ENCODE measurements around the gene PCGF3.

Gene PCGF3

DNA sequence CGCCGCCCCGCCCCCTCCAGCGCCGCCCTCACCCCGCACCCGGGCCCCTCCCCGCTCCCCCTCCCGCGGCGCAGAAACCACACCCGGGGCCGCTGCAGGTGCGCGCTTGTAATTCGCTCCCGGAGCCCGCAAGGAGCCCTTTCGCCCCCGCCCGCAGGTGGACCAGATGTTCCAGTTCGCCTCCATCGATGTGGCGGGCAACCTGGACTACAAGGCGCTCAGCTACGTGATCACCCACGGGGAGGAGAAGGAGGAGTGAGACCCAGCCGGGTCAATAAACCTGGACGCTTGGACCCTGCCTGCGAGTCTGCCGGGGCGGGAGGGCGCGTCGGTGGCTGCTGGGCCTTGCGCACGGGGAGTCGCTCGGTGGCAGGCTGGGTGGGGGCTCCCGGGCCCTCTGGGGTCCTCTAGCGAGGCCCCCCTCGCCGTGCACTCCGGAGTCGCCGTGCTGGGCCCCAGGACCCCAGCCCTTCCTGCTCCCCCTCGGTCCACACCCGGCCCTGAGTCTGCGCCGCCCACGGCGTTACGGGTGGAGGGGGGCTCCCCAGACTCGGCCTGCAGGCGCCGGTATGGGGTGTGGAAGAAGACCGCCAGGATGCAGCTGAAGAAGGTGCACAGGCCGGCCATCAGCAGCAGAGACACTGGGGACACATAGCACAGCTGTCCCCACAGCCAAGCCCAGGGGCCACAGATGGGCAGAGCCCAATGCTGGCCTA is 23.7 kb upstream of the PCGF3 start:
- H3K4me1 ChIP-seq = peaks cover 13% of the 10 kb centered on the region
- TF ChIP-seq, protein P1, sequence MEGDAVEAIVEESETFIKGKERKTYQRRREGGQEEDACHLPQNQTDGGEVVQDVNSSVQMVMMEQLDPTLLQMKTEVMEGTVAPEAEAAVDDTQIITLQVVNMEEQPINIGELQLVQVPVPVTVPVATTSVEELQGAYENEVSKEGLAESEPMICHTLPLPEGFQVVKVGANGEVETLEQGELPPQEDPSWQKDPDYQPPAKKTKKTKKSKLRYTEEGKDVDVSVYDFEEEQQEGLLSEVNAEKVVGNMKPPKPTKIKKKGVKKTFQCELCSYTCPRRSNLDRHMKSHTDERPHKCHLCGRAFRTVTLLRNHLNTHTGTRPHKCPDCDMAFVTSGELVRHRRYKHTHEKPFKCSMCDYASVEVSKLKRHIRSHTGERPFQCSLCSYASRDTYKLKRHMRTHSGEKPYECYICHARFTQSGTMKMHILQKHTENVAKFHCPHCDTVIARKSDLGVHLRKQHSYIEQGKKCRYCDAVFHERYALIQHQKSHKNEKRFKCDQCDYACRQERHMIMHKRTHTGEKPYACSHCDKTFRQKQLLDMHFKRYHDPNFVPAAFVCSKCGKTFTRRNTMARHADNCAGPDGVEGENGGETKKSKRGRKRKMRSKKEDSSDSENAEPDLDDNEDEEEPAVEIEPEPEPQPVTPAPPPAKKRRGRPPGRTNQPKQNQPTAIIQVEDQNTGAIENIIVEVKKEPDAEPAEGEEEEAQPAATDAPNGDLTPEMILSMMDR (IDR thresholded peaks at IDR 0.05; ENCODE audit: low read depth, low read length) = no peak
- DNase-seq = peak; percentile 61

DNA sequence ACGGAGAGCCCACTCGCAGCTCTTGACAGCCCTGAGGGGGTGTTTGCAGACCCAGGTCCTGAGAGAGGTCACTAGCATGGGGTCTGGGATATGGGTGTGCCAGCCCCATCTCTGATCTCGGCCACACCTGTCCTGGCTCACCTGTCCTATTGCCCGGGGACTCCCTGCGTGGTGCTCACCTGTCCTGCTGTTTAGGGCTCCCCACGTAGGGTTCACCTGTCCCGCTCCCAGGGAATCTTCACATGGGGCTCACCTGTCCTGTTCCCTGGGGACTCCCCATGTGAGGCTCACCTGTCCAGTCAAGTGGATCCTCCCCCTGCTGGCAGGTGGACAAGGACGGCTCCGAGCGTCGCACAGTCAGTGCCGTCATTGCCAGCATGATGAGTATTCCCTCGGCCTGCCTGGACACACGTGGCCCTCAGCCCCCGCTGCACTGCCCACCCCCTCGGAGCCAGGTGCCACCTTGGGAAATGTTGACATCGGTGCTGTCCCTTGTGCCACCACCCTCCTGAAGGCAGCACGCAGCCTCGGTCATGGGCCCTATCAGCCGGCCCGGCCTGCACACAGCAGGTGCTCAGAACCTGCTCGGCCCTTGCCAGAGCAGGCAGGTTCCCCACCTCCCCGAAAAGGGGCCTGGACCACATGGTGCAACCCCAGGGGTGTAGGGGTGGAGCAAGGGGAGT is 23.0 kb upstream of the PCGF3 start:
- DNase-seq = no peak
- Histone ChIP-seq H3K4me1 (peaks cover 13% of the 10 kb centered on the region), H3K27me3 (no peaks in the 10 kb centered on the region), H3K4me3 (ENCODE audit: low read depth, low read length) (no peak overlapping the region), H3K36me3 (no peaks in the 10 kb centered on the region), H3K9me3 (no peaks in the 10 kb centered on the region)
- TF ChIP-seq, protein P1 (IDR thresholded peaks at IDR 0.05; ENCODE audit: low read depth, low read length) = no peak

More for the DNA sequence above, 23.7 kb upstream of the PCGF3 start:
- Histone ChIP-seq H3K27me3 (no peaks in the 10 kb centered on the region), H3K4me3 (ENCODE audit: low read depth, low read length) (peak overlapping the region; percentile 34), H3K36me3 (no peaks in the 10 kb centered on the region), H3K9me3 (no peaks in the 10 kb centered on the region)

DNA sequence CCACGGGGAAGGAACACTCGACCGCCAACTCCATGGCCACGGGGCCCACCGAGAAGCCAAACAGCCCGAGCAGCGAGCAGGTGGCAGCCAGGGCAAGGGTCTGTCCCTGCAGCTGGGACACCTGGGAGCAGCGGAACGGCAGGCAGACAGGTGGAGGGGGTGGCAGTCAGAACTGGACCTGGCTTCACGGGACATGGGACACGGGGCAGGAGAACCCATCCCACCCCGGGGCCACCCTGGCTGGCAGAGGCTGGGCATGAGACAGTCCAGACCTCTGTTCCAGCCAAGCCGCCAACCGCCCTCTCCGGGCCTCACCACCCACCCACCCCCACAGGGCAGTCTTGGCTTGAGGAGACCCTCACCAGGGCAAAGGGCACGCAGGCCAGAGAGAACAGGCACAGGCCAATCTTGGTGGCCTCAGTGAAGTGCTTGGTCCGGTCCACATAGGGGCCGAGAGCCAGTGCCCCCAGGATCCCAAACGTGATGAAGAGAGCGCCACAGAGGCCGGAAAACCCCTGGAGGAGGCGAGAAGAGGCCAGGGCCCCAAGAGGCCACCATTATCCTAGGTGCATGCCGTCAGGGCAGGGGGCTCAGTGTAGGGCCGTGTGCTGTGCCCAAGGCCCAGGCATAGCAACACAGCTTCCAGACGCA is 22.3 kb upstream of the PCGF3 start:
- no peak overlapping the region for H3K4me3 ChIP-seq (ENCODE audit: low read depth, low read length)
- H3K27me3 ChIP-seq = no peaks in the 10 kb centered on the region
- no peaks in the 10 kb centered on the region for H3K9me3 ChIP-seq
- TF ChIP-seq, protein P1 (IDR thresholded peaks at IDR 0.05; ENCODE audit: low read depth, low read length) = no peak
- no peak for DNase-seq
- H3K36me3 ChIP-seq = no peaks in the 10 kb centered on the region
- H3K4me1 ChIP-seq = peaks cover 13% of the 10 kb centered on the region

- Histone ChIP-seq H3K36me3 (no peaks in the 10 kb centered on the region), H3K4me3 (ENCODE audit: low read depth, low read length) (peak overlapping the region; percentile 39), H3K27me3 (no peaks in the 10 kb centered on the region), H3K9me3 (no peaks in the 10 kb centered on the region), H3K4me1 (peaks cover 13% of the 10 kb centered on the region)
- peak; percentile 83 for DNase-seq
- TF ChIP-seq, protein P1 (IDR thresholded peaks at IDR 0.05; ENCODE audit: low read depth, low read length) = peak; percentile 78
Observed at GRCh38 chr4:683982-684622, 21.5 kb upstream of the PCGF3 start.

DNA sequence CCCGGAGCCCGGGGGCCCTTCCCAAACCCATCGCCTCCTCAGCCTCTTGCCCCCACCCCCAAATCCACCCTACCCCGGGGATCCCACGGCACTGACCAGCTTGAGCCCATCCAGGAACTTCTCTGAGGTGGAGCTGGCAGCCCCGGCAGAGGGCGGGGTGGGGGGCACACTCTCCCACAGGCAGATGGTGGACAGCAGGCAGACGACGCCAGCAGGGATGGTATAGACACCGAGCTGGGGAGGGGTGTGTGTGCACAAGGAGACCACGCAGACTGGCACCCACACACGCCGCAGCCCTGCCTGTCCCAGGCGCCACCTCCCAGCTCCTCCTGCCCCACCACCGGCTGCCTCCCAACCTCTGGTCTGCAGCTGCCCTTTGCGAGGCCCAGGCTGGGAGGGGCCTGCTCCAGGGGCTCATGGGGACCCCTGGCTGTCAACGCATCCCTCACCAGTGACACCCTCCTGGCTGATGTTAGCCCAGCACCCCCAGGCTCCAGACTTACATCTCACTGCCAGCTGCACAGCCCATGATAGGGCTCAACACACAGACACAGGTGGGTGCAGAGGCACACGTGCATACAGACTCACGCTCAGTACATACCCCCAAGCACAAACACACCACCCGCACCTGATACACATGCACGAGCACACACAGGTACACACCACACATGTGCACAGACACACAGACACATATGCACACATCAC is 20.9 kb upstream of the PCGF3 start:
- Histone ChIP-seq H3K4me1 (peaks cover 13% of the 10 kb centered on the region), H3K4me3 (ENCODE audit: low read depth, low read length) (no peak overlapping the region; the same call in 1 of the 2 replicates), H3K27me3 (no peaks in the 10 kb centered on the region), H3K9me3 (no peaks in the 10 kb centered on the region), H3K36me3 (no peaks in the 10 kb centered on the region)
- TF ChIP-seq, protein P1 (IDR thresholded peaks at IDR 0.05; ENCODE audit: low read depth, low read length) = no peak
- DNase-seq = no peak

All from BE2C (cell line).